ENCODE data around the gene PNPT1. TPM values are rescaled to one million over a fixed set of nuclear protein-coding genes. Genes with fewer than 3 reads are reported as not detected.

The PNPT1 gene
- total and polyA plus RNA-seq, 10 of the 15 experiments (the other 5 are each of a cell fraction or from before 2014, with no cell fraction given), result 34.2 to 67.7 (median 43.3) TPM

- Histone ChIP-seq H2AFZ (ENCODE audit: control insufficient read depth, low read depth, low read length) (no peak overlapping the region), H3K27ac (ENCODE audit: control insufficient read depth, insufficient read depth) (no peak overlapping the region), H3K4me2 (ENCODE audit: control insufficient read depth, insufficient read depth) (no peak overlapping the region), H3K79me2 (ENCODE audit: control insufficient read depth, insufficient read depth, low read length) (no peaks in the 10 kb centered on the region), H3K4me3 (no peak overlapping the region), H3K9ac (ENCODE audit: control insufficient read depth, insufficient read depth, low read length) (no peak overlapping the region), H3K4me1 (ENCODE audit: control insufficient read depth, insufficient read depth, low read length) (no peaks in the 10 kb centered on the region), H3K36me3 (ENCODE audit: control insufficient read depth in 2 of 2, insufficient read depth in 2 of 2, low read length in 1 of 2) (no peaks in the 10 kb centered on the region), H3K27me3 (replicated peaks in 1 of 2; ENCODE audit: control insufficient read depth in 2 of 2, insufficient read depth in 2 of 2, low read length in 1 of 2) (no peaks in the 10 kb centered on the region; a peak in 1 of 4 replicates), H4K20me1 (ENCODE audit: control insufficient read depth, insufficient read depth) (no peaks in the 10 kb centered on the region), H3K9me3 (replicated peaks; ENCODE audit: control insufficient read depth, insufficient read depth, low read length) (no peaks in the 10 kb centered on the region)
- POLR2A ChIA-PET, result no interaction called here
- DNase-seq (ENCODE audit: low read depth, low spot score) (no peak), FAIRE-seq (no peak), ATAC-seq (no peak)
- SMC1A ChIA-PET (ENCODE audit: uncharacterized antibody, unreplicated experiment), result no interaction called here
- TF ChIP-seq NFIC (IDR thresholded peaks at IDR 0.05; ENCODE audit: low read depth, low read length) (no peak), IKZF1 (conservative IDR thresholded peaks at IDR 0.05) (no peak), GABPA (IDR thresholded peaks at IDR 0.05; ENCODE audit: low read depth) (no peak), STAT3 (IDR thresholded peaks at IDR 0.05; ENCODE audit: low read depth, low read length) (no peak), TCF12 (IDR thresholded peaks at IDR 0.05; ENCODE audit: low read depth, low read length) (no peak), SMAD5 (IDR thresholded peaks at IDR 0.05; ENCODE audit: low read depth) (no peak), WRNIP1 (IDR thresholded peaks at IDR 0.05; ENCODE audit: borderline replicate concordance, low read depth, low read length) (no peak), ZNF622 (IDR thresholded peaks at IDR 0.05) (no peak), RB1 (IDR thresholded peaks at IDR 0.05; ENCODE audit: borderline replicate concordance) (no peak), NR2F1 (conservative IDR thresholded peaks at IDR 0.05) (no peak), HCFC1 (IDR thresholded peaks at IDR 0.05; ENCODE audit: low read length) (no peak), POLR2AphosphoS5 (IDR thresholded peaks at IDR 0.05; ENCODE audit: low read length) (no peak), STAT1 (conservative IDR thresholded peaks at IDR 0.05) (no peak), CTCF (IDR thresholded peaks at IDR 0.05 in 2 of 3, conservative IDR thresholded peaks at IDR 0.05 in 1 of 3; ENCODE audit: control insufficient read depth in 2 of 3, extremely low read depth in 1 of 3, insufficient read depth in 1 of 3, low read depth in 3 of 3, low read length in 3 of 3) (no peak), PAX5 (IDR thresholded peaks at IDR 0.05; ENCODE audit: borderline replicate concordance, low read depth, low read length) (no peak), E4F1 (IDR thresholded peaks at IDR 0.05; ENCODE audit: borderline replicate concordance, partially characterized antibody) (no peak)
- TF ChIP-seq, protein P1, sequence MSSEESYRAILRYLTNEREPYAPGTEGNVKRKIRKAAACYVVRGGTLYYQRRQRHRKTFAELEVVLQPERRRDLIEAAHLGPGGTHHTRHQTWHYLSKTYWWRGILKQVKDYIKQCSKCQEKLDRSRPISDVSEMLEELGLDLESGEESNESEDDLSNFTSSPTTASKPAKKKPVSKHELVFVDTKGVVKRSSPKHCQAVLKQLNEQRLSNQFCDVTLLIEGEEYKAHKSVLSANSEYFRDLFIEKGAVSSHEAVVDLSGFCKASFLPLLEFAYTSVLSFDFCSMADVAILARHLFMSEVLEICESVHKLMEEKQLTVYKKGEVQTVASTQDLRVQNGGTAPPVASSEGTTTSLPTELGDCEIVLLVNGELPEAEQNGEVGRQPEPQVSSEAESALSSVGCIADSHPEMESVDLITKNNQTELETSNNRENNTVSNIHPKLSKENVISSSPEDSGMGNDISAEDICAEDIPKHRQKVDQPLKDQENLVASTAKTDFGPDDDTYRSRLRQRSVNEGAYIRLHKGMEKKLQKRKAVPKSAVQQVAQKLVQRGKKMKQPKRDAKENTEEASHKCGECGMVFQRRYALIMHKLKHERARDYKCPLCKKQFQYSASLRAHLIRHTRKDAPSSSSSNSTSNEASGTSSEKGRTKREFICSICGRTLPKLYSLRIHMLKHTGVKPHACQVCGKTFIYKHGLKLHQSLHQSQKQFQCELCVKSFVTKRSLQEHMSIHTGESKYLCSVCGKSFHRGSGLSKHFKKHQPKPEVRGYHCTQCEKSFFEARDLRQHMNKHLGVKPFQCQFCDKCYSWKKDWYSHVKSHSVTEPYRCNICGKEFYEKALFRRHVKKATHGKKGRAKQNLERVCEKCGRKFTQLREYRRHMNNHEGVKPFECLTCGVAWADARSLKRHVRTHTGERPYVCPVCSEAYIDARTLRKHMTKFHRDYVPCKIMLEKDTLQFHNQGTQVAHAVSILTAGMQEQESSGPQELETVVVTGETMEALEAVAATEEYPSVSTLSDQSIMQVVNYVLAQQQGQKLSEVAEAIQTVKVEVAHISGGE (CRISPR knock-in tag; IDR thresholded peaks at IDR 0.05), result no peak
- RAD21 ChIA-PET (ENCODE audit: unreplicated experiment), result no interaction called here
- in situ Hi-C loops (cut with MboI) (loop anchor here (25.0 kb wide), 1 partner anchor 1809 kb away; no protein-coding TSS in a partner anchor), intact Hi-C loops (cut with micrococcal nuclease; ENCODE audit: unreplicated experiment) (no loop called here)
- CTCF ChIA-PET, result no interaction called here
- WGBS (ENCODE audit: insufficient coverage, insufficient replicate concordance, low lambda C conversion rate, missing lambda C conversion rate), result 13% methylated on average over 4 of the region's 4 CpGs
- no TSS peak for BruUV-seq (replicated peaks)
Observed at GRCh38 chr2:55703350-55703749, 9.7 kb upstream of the PNPT1 start.
